ENCODE measurements around the gene SH3PXD2A.

Gene SH3PXD2A

DNA sequence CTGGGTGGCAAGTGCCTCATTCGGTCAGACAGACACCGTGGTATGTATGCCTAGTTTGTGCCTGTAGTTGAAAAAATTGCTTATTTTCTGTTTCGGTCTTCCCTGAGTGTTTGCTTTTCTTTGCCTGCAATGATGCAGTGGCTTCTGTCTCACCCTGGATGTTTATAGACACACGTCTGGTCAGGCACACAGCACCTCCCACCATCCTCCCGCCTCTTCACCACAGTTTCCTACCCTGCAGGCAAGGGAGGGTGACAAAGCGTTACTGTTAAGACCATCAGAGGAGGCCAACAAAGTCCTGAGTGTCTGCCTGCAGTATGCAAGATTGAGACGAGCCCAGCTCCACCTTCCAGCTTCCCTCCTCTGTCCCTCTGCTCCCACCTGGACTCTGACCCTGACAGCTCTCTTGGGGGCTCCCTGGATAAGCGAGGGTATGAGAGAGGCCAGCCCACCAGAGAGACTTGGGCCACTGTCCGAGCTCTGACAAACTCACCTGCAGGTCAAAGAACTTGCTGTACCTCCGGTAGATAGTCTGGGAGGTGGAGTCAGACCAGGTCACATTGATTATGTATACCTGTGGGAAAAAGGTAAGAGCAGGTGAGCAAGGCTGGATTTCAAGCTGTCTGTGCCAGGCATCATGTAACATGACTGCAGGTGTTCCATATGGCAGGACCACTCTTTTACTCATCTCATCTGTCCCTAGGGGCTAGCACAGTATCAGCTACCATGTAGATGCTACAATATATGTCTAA, 54.4 kb downstream of the SH3PXD2A start:
- no peaks in the 10 kb centered on the region; the same call in 1 of the 2 replicates for H3K4me1 ChIP-seq
- H3K36me3 ChIP-seq (replicated peaks), result no peaks in the 10 kb centered on the region
- no peak for DNase-seq (ENCODE audit: low spot score in 2 of 2)
- no peak overlapping the region for H3K4me3 ChIP-seq
- in situ Hi-C loops (cut with MboI; ENCODE audit: low sequenced_read_pairs), result no loop called here
- no peaks in the 10 kb centered on the region for H3K9me3 ChIP-seq
- no peaks in the 10 kb centered on the region for H3K27me3 ChIP-seq (ENCODE audit: low read depth)

DNA sequence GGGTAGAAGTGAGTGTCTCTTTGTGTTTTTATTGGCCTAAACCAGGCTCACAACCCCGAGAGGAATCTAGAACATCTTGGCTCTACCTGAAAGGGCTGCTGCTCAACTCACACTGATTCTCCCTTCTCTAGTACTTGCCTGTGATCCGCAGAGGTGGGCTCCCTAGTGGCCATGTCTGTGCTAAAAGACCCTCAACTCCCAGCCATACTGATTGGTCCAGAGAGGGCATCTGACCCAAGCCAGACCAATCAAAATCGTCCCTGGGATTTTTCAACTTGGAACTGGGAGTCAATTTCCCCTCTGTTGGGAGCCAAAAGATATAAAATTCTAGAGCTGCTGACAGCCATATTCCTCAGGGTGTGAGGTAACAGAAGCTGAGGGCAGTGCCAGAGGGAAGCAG, 55.3 kb downstream of the SH3PXD2A start:
- no peak overlapping the region for H3K4me3 ChIP-seq
- in situ Hi-C loops (cut with MboI; ENCODE audit: low sequenced_read_pairs), result no loop called here
- H3K4me1 ChIP-seq, result no peaks in the 10 kb centered on the region; the same call in 1 of the 2 replicates
- DNase-seq (ENCODE audit: low spot score in 2 of 2), result no peak
- H3K36me3 ChIP-seq (replicated peaks), result no peaks in the 10 kb centered on the region
- no peaks in the 10 kb centered on the region for H3K27me3 ChIP-seq (ENCODE audit: low read depth)
- H3K9me3 ChIP-seq, result no peaks in the 10 kb centered on the region

- no peak for DNase-seq (ENCODE audit: low spot score in 2 of 2)
- Histone ChIP-seq H3K4me3 (no peak overlapping the region), H3K27me3 (ENCODE audit: low read depth) (no peaks in the 10 kb centered on the region), H3K9me3 (no peaks in the 10 kb centered on the region), H3K4me1 (no peaks in the 10 kb centered on the region; the same call in 1 of the 2 replicates), H3K36me3 (replicated peaks) (no peaks in the 10 kb centered on the region)
- in situ Hi-C loops (cut with MboI; ENCODE audit: low sequenced_read_pairs), result no loop called here
These were observed 56.0 kb downstream of the SH3PXD2A start for GRCh38 chr10:103799341-103799740.

GRCh38 chr10:103798511-103798910, 56.9 kb downstream of the SH3PXD2A start:
- H3K4me1 ChIP-seq, result no peaks in the 10 kb centered on the region

DNA sequence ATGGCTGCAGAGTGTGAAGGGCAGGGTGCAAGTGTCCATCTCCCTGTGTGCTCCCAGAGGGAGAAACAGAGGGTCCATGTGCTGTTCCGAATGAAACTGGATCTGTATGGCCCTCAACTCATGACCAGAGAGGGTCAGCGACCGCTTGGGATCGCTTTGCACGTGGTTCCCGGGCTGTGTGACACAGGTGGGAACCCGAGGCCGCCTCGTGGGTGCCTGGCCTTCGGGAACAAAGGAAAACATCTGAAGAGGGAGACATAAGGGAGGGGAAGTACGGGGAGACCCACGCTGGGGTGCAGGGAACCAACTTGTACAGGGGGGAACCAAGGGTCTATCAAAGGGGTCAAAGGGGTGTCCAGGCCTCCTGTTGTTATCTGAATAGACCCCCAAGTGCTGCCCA, 57.5 kb downstream of the SH3PXD2A start:
- Histone ChIP-seq H3K4me1 (no peaks in the 10 kb centered on the region), H3K9me3 (no peaks in the 10 kb centered on the region), H3K36me3 (replicated peaks) (no peaks in the 10 kb centered on the region), H3K4me3 (no peak overlapping the region), H3K27me3 (ENCODE audit: low read depth) (no peaks in the 10 kb centered on the region)
- in situ Hi-C loops (cut with MboI; ENCODE audit: low sequenced_read_pairs), result no loop called here
- no peak for DNase-seq (ENCODE audit: low spot score in 2 of 2)

More at GRCh38 chr10:103798511-103798910, 56.9 kb downstream of the SH3PXD2A start:
- Histone ChIP-seq H3K36me3 (replicated peaks) (no peaks in the 10 kb centered on the region), H3K27me3 (ENCODE audit: low read depth) (no peaks in the 10 kb centered on the region), H3K9me3 (no peaks in the 10 kb centered on the region), H3K4me3 (no peak overlapping the region)
- no peak for DNase-seq (ENCODE audit: low spot score in 2 of 2)
- in situ Hi-C loops (cut with MboI; ENCODE audit: low sequenced_read_pairs), result no loop called here

DNA sequence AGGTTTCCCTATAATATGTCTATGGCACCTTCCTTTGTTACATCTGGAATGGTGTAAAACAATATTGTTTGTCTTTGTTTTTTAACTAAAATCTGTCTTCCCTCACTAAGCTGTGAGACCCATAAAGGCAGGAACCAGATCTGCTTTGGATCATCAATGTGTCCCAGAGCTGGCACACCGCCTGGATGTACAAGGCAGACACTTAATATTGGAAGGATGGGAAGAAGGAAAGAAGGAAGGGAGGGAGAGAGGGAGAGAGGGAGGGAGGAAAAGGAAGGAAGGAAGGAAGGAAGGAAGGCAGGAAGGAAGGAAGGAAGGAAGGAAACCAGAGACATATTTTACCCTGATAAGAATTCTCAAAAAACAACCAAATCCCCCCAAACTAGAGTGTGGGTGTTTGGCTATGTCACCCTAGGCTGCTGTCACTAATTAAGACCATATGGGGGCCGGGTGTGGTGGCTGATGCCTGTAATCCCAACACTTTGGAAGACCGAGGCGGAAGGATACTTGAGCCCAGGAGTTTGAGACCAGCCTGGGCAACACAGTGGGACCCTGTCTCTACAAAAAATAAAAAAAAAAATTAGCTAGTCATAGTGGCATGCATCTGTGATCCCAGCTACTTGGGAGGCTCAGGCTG, 59.6 kb downstream of the SH3PXD2A start:
- in situ Hi-C loops (cut with MboI; ENCODE audit: low sequenced_read_pairs), result no loop called here
- Histone ChIP-seq H3K9me3 (no peaks in the 10 kb centered on the region), H3K36me3 (replicated peaks) (no peaks in the 10 kb centered on the region), H3K27me3 (ENCODE audit: low read depth) (no peaks in the 10 kb centered on the region), H3K4me1 (no peaks in the 10 kb centered on the region), H3K4me3 (no peak overlapping the region)
- DNase-seq (ENCODE audit: low spot score in 2 of 2), result no peak

DNA sequence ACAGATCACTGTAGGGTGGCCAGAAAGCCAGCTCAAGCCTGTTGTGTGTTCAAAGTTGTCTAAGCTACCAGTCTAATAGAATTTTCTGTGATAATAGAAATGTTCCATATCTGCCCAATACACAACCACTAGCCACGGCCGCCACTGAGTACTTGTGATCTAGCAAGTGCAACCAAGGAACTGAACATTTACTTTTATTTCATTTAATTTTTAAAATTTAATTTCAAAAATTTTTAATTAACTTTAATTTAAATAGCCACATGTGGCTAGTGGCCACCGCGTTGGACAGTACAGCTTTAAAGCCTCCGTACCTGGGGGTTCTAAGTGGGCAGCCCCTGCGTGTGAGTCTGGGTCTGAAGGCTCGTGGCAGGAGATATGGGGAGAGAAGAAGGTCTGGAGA, 60.4 kb downstream of the SH3PXD2A start:
- H3K4me3 ChIP-seq, result no peak overlapping the region
- H3K9me3 ChIP-seq, result no peaks in the 10 kb centered on the region
- H3K4me1 ChIP-seq, result no peaks in the 10 kb centered on the region
- no peaks in the 10 kb centered on the region for H3K36me3 ChIP-seq (replicated peaks)
- H3K27me3 ChIP-seq (ENCODE audit: low read depth), result no peaks in the 10 kb centered on the region
- no peak for DNase-seq (ENCODE audit: low spot score in 2 of 2)
- in situ Hi-C loops (cut with MboI; ENCODE audit: low sequenced_read_pairs), result no loop called here

- no peak overlapping the region for H3K4me3 ChIP-seq
- no peaks in the 10 kb centered on the region for H3K4me1 ChIP-seq
- in situ Hi-C loops (cut with MboI; ENCODE audit: low sequenced_read_pairs), result no loop called here
- H3K36me3 ChIP-seq (replicated peaks), result no peaks in the 10 kb centered on the region
- no peaks in the 10 kb centered on the region for H3K27me3 ChIP-seq (ENCODE audit: low read depth)
- no peaks in the 10 kb centered on the region for H3K9me3 ChIP-seq
- DNase-seq (ENCODE audit: low spot score in 2 of 2), result no peak
These were observed 61.2 kb downstream of the SH3PXD2A start for GRCh38 chr10:103793920-103794883.

- no peaks in the 10 kb centered on the region for H3K4me1 ChIP-seq
These were observed 61.9 kb downstream of the SH3PXD2A start for GRCh38 chr10:103793429-103793828.

GRCh38 chr10:103792547-103792946, 62.8 kb downstream of the SH3PXD2A start:
- H3K4me1 ChIP-seq, result no peaks in the 10 kb centered on the region
- in situ Hi-C loops (cut with MboI; ENCODE audit: low sequenced_read_pairs), result no loop called here
- H3K36me3 ChIP-seq (replicated peaks), result no peaks in the 10 kb centered on the region
- H3K27me3 ChIP-seq (ENCODE audit: low read depth), result no peaks in the 10 kb centered on the region
- H3K4me3 ChIP-seq, result no peak overlapping the region
- no peaks in the 10 kb centered on the region for H3K9me3 ChIP-seq
- no peak for DNase-seq (ENCODE audit: low spot score in 2 of 2)

More at GRCh38 chr10:103793429-103793828, 61.9 kb downstream of the SH3PXD2A start:
- in situ Hi-C loops (cut with MboI; ENCODE audit: low sequenced_read_pairs), result no loop called here
- no peaks in the 10 kb centered on the region for H3K36me3 ChIP-seq (replicated peaks)
- DNase-seq (ENCODE audit: low spot score in 2 of 2), result no peak
- H3K9me3 ChIP-seq, result no peaks in the 10 kb centered on the region
- H3K4me3 ChIP-seq, result no peak overlapping the region
- no peaks in the 10 kb centered on the region for H3K27me3 ChIP-seq (ENCODE audit: low read depth)

GRCh38 chr10:103791858-103792257, 63.5 kb downstream of the SH3PXD2A start:
- in situ Hi-C loops (cut with MboI; ENCODE audit: low sequenced_read_pairs), result no loop called here
- H3K36me3 ChIP-seq (replicated peaks), result no peaks in the 10 kb centered on the region
- no peak for DNase-seq (ENCODE audit: low spot score in 2 of 2)
- H3K4me1 ChIP-seq, result no peaks in the 10 kb centered on the region
- no peaks in the 10 kb centered on the region for H3K9me3 ChIP-seq
- no peak overlapping the region for H3K4me3 ChIP-seq
- no peaks in the 10 kb centered on the region for H3K27me3 ChIP-seq (ENCODE audit: low read depth)

DNA sequence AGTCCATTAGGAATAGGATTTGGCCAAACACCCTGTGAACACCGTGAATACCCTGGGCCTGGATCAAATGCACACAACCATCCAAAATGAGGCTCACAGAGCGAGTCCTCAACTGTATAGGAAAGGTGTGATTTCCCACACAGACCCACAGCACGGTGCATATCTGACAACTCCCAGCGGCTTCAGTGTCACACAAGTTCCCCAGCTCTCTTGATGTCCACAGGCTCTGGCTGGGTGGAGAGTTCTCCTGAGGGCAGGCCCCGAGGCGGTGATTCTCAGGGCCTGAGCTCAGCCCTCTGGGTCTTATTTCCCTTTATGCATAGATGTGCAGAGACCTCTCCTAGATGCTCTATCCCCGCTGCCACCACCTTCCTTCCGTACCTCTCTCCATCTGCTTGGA, 64.1 kb downstream of the SH3PXD2A start:
- no peaks in the 10 kb centered on the region for H3K36me3 ChIP-seq (replicated peaks)
- in situ Hi-C loops (cut with MboI; ENCODE audit: low sequenced_read_pairs), result no loop called here

DNA sequence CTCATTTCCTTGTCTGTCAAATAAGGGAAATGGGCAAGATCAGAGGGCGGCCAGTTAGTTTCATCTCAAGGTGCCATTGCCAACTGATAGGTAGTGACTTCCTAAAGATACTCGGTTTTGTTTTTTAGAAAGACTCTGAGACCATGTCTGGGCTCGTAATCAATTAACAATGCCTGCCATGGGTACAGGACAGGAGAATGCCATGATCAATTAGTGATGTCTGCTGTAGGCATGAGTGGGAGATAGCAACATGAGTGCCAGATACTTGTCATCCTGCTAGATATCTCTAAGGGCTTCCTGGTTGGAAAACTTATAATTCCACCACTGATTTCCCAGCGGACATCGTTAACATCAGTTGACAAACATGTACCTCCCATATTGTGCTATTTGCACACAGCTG, 64.8 kb downstream of the SH3PXD2A start:
- DNase-seq (ENCODE audit: low spot score in 2 of 2), result no peak
- Histone ChIP-seq H3K36me3 (replicated peaks) (no peaks in the 10 kb centered on the region), H3K4me3 (no peak overlapping the region), H3K4me1 (no peaks in the 10 kb centered on the region), H3K9me3 (no peaks in the 10 kb centered on the region), H3K27me3 (ENCODE audit: low read depth) (0 out of 2 replicates have a peak, but pooled peaks cover 2% of the 10 kb centered on the region)
- in situ Hi-C loops (cut with MboI; ENCODE audit: low sequenced_read_pairs), result no loop called here

More for the DNA sequence above, 64.1 kb downstream of the SH3PXD2A start:
- Histone ChIP-seq H3K9me3 (no peaks in the 10 kb centered on the region), H3K4me3 (no peak overlapping the region), H3K4me1 (no peaks in the 10 kb centered on the region), H3K27me3 (ENCODE audit: low read depth) (no peaks in the 10 kb centered on the region)
- DNase-seq (ENCODE audit: low spot score in 2 of 2), result no peak

Measured in HAP-1 (cell line).